Measurements from ENCODE around the gene MTA1.

MTA1 gene

GRCh38 chr14:105388110-105388951, 31.3 kb upstream of the MTA1 start:
- DNase-seq = no peak

- DNase-seq = no peak
These were observed 30.7 kb upstream of the MTA1 start for GRCh38 chr14:105388976-105389375.

- no peak for DNase-seq
These were observed 30.1 kb upstream of the MTA1 start for GRCh38 chr14:105389534-105389933.

- no peak for DNase-seq
These were observed 29.4 kb upstream of the MTA1 start for GRCh38 chr14:105389976-105390848.

- no peak for DNase-seq
These were observed 28.7 kb upstream of the MTA1 start for GRCh38 chr14:105390849-105391500.

GRCh38 chr14:105391541-105391940, 28.1 kb upstream of the MTA1 start:
- no peak for DNase-seq

GRCh38 chr14:105392131-105393090, 27.2 kb upstream of the MTA1 start:
- DNase-seq = no peak

- no peak for DNase-seq
These were observed 26.5 kb upstream of the MTA1 start for GRCh38 chr14:105393151-105393550.

- DNase-seq = no peak
These were observed 24.7 kb upstream of the MTA1 start for GRCh38 chr14:105394714-105395537.

GRCh38 chr14:105395538-105395854, 24.1 kb upstream of the MTA1 start:
- DNase-seq = no peak

GRCh38 chr14:105397350-105397931, 22.2 kb upstream of the MTA1 start:
- no peak for DNase-seq

GRCh38 chr14:105398044-105398725, 21.4 kb upstream of the MTA1 start, which contains the start of gene TEX22:
TEX22 (plus strand) TSS chr14:105398538; CDS start chr14:105399341, 803 bp downstream.
- DNase-seq = no peak

- no peak for DNase-seq
These were observed 20.7 kb upstream of the MTA1 start for GRCh38 chr14:105398726-105399465.

GRCh38 chr14:105399466-105399775, 20.2 kb upstream of the MTA1 start:
- DNase-seq = no peak

GRCh38 chr14:105400016-105400415, 19.6 kb upstream of the MTA1 start:
- DNase-seq = no peak

- DNase-seq = no peak
These were observed 17.9 kb upstream of the MTA1 start for GRCh38 chr14:105401699-105402098.

- no peak for DNase-seq
These were observed 11.0 kb upstream of the MTA1 start for GRCh38 chr14:105408592-105408991.

- DNase-seq = no peak
These were observed 10.3 kb upstream of the MTA1 start for GRCh38 chr14:105409364-105409763.

- DNase-seq = no peak
These were observed 9.0 kb upstream of the MTA1 start for GRCh38 chr14:105410642-105411016.

Data from NCI-H187 treated with DMSO at 0.1 percent for 48 hours (cell line).